ENCODE measurements around the gene MTHFD1L. TPM values are rescaled to one million over a fixed set of nuclear protein-coding genes. Genes with fewer than 3 reads are reported as not detected.
A peak's percentile ranks its signal among the peaks of the same experiment; 100 is the strongest.

MTHFD1L gene
- total and polyA plus RNA-seq, 7 donors: 0.60 to 17.9 (median 3.0) TPM

- intact Hi-C loops (cut with DNase I): no loop called here
- H3K27ac ChIP-seq: peak overlapping the region in 1 of 4 donors; percentile 81
- H3K27me3 ChIP-seq: no peaks in the 10 kb centered on the region
- H3K36me3 ChIP-seq: peaks cover 0 to 20% (median 0%) of the 10 kb centered on the region in 4 donors
- H3K4me3 ChIP-seq: no peak overlapping the region
- WGBS, 2 donors: 75 to 89% methylated on average over 2 of the region's 2 CpGs
- peaks cover 0 to 6% (median 0%) of the 10 kb centered on the region in 4 donors for H3K4me1 ChIP-seq
- H3K9me3 ChIP-seq: no peaks in the 10 kb centered on the region
- TF ChIP-seq, protein P1, sequence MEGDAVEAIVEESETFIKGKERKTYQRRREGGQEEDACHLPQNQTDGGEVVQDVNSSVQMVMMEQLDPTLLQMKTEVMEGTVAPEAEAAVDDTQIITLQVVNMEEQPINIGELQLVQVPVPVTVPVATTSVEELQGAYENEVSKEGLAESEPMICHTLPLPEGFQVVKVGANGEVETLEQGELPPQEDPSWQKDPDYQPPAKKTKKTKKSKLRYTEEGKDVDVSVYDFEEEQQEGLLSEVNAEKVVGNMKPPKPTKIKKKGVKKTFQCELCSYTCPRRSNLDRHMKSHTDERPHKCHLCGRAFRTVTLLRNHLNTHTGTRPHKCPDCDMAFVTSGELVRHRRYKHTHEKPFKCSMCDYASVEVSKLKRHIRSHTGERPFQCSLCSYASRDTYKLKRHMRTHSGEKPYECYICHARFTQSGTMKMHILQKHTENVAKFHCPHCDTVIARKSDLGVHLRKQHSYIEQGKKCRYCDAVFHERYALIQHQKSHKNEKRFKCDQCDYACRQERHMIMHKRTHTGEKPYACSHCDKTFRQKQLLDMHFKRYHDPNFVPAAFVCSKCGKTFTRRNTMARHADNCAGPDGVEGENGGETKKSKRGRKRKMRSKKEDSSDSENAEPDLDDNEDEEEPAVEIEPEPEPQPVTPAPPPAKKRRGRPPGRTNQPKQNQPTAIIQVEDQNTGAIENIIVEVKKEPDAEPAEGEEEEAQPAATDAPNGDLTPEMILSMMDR (IDR thresholded peaks at IDR 0.05): no peak
- TF ChIP-seq EP300 (IDR thresholded peaks at IDR 0.05) (no peak), POLR2A (IDR thresholded peaks at IDR 0.05) (no peak), POLR2AphosphoS5 (IDR thresholded peaks at IDR 0.05) (no peak)
- no peak for DNase-seq
Observed at GRCh38 chr6:150977281-150977680, 111.8 kb downstream of the MTHFD1L start.

GRCh38 chr6:150978624-150979023 lies 113.1 kb downstream of the MTHFD1L start:
- Histone ChIP-seq H3K27me3 (no peaks in the 10 kb centered on the region), H3K4me3 (no peak overlapping the region), H3K27ac (peak overlapping the region in 2 of 4 donors; percentile 57 to 81), H3K36me3 (peaks cover 0 to 6% (median 0%) of the 10 kb centered on the region in 4 donors), H3K9me3 (no peaks in the 10 kb centered on the region), H3K4me1 (peaks cover 0 to 6% (median 0%) of the 10 kb centered on the region in 4 donors)
- intact Hi-C loops (cut with DNase I): no loop called here
- TF ChIP-seq POLR2A (IDR thresholded peaks at IDR 0.05) (no peak), EP300 (IDR thresholded peaks at IDR 0.05) (no peak), POLR2AphosphoS5 (IDR thresholded peaks at IDR 0.05) (no peak)
- TF ChIP-seq, protein P1 (IDR thresholded peaks at IDR 0.05): no peak
- no peak for DNase-seq
- WGBS, 2 donors: 88 to 91% methylated on average over 10 of the region's 10 CpGs

- DNase-seq: no peak
- 85 to 89% methylated on average over 6 of the region's 6 CpGs for WGBS, 2 donors
- TF ChIP-seq EP300 (IDR thresholded peaks at IDR 0.05) (no peak), POLR2A (IDR thresholded peaks at IDR 0.05) (no peak), POLR2AphosphoS5 (IDR thresholded peaks at IDR 0.05) (no peak)
- TF ChIP-seq, protein P1 (IDR thresholded peaks at IDR 0.05): no peak
- H3K27me3 ChIP-seq: no peaks in the 10 kb centered on the region
- intact Hi-C loops (cut with DNase I): no loop called here
- H3K9me3 ChIP-seq: no peaks in the 10 kb centered on the region
- H3K4me3 ChIP-seq: no peak overlapping the region
- H3K36me3 ChIP-seq: no peaks in the 10 kb centered on the region
- H3K4me1 ChIP-seq: peaks cover 0 to 6% (median 0%) of the 10 kb centered on the region in 4 donors
- peak overlapping the region in 3 of 4 donors; percentile 37 to 81 (median 57) for H3K27ac ChIP-seq
Observed at GRCh38 chr6:150979826-150980350, 114.4 kb downstream of the MTHFD1L start.

DNA sequence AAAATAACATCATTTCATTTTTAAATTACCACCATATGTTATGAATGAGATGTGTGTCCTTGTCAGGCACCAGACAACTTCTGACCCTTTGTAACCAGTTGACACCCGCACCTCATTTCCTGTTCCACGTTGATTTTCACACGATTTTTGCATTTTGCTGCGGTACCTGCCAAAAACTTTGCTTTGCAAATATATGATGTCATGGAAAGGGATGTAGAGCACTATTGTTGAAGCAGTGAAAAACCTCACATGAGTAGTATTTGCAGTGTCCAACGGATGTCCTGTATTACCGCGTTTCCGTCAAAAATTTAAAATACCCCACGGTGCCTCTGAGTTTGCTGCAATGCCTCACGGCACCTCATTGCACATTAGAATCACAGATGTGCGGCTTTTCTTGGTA lies 115.6 kb downstream of the MTHFD1L start:
- H3K9me3 ChIP-seq: no peaks in the 10 kb centered on the region
- TF ChIP-seq POLR2AphosphoS5 (IDR thresholded peaks at IDR 0.05) (peak in 1 of 4 donors; percentile 50), POLR2A (IDR thresholded peaks at IDR 0.05) (no peak), EP300 (IDR thresholded peaks at IDR 0.05) (no peak)
- TF ChIP-seq, protein P1 (IDR thresholded peaks at IDR 0.05): no peak
- no peaks in the 10 kb centered on the region for H3K27me3 ChIP-seq
- 83 to 86% methylated on average over 11 of the region's 11 CpGs for WGBS, 2 donors
- no peak for DNase-seq
- no peaks in the 10 kb centered on the region for H3K36me3 ChIP-seq
- intact Hi-C loops (cut with DNase I): no loop called here
- H3K4me1 ChIP-seq: peaks cover 0 to 11% (median 0%) of the 10 kb centered on the region in 4 donors
- H3K27ac ChIP-seq: peak overlapping the region in 2 of 4 donors; percentile 57 to 81
- H3K4me3 ChIP-seq: no peak overlapping the region

DNA sequence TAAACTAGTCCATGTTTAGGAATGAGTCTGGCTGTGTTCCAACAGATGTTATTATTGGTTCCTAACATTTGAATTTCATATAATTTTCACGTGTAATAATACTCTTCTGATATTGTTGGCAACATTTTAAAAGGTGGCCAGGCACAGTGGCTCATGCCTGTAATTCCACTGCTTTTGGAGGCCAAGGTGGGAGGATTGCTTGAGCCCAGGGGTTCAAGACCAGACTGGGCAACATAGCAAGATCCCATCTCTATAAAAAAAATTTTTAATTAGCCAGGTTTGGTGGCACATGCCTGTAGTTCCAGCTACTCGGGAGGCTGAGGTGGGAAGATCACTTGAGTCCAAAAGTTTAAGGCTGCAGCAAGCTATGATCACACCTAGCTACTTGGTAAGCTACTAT lies 116.2 kb downstream of the MTHFD1L start:
- H3K36me3 ChIP-seq: no peaks in the 10 kb centered on the region
- intact Hi-C loops (cut with DNase I): no loop called here

More for the DNA sequence above, 116.2 kb downstream of the MTHFD1L start:
- Histone ChIP-seq H3K4me1 (peaks cover 0 to 17% (median 3%) of the 10 kb centered on the region in 4 donors), H3K27me3 (no peaks in the 10 kb centered on the region), H3K27ac (peak overlapping the region in 1 of 4 donors; percentile 81), H3K4me3 (no peak overlapping the region), H3K9me3 (no peaks in the 10 kb centered on the region)
- 92 to 93% methylated on average over 2 of the region's 2 CpGs for WGBS, 2 donors
- no peak for DNase-seq
- TF ChIP-seq POLR2AphosphoS5 (IDR thresholded peaks at IDR 0.05) (no peak), POLR2A (IDR thresholded peaks at IDR 0.05) (no peak)
